LNCaP clone FGC (cell line): ENCODE data around the gene PDLIM7.
"Not testable (repeated sequence)": the region's sequence is repeated elsewhere in the genome, so short reads cannot be mapped to it uniquely, and the experiment has no call there.

Source experiments
- DNase-seq: peaks from one replicate; pipeline ENCODE4 v3.0.0-alpha.2; 2011; ENCODE audit warnings: low read depth
- H3K4me3 ChIP-seq: 2 replicates; pipeline ENCODE4 v1.5.1; 2011; ENCODE audit warnings: mild to moderate bottlenecking, low read depth, low read length, control low read depth
- CTCF ChIP-seq: IDR thresholded peaks from 2 replicates; pipeline ENCODE4 v1.5.1; 2012; ENCODE audit warnings: mild to moderate bottlenecking; ENCODE audit not compliant: control insufficient read depth, insufficient read depth; ENCODE audit errors: extremely low read depth

Gene PDLIM7

GRCh38 chr5:177489119-177489716, 8.2 kb downstream of the PDLIM7 start:
- no peak for TF ChIP-seq CTCF
- no peak overlapping the region for H3K4me3 ChIP-seq
- DNase-seq: no peak

GRCh38 chr5:177487975-177488374, 9.4 kb downstream of the PDLIM7 start:
- H3K4me3 ChIP-seq: no peak overlapping the region
- no peak for DNase-seq
- TF ChIP-seq CTCF: no peak

- no peak for TF ChIP-seq CTCF
- H3K4me3 ChIP-seq: no peak overlapping the region
- no peak for DNase-seq
These were observed 10.3 kb downstream of the PDLIM7 start for GRCh38 chr5:177487144-177487543.

- no peak for TF ChIP-seq CTCF
- no peak overlapping the region for H3K4me3 ChIP-seq
- no peak for DNase-seq
These were observed 11.1 kb downstream of the PDLIM7 start for GRCh38 chr5:177486256-177486655.

GRCh38 chr5:177485753-177486152, 11.7 kb downstream of the PDLIM7 start:
- not testable (repeated sequence) for DNase-seq, H3K4me3 ChIP-seq

- no peak for DNase-seq
- no peak overlapping the region for H3K4me3 ChIP-seq
- TF ChIP-seq CTCF: no peak
These were observed 12.4 kb downstream of the PDLIM7 start for GRCh38 chr5:177484902-177485549.

- DNase-seq: no peak
- no peak for TF ChIP-seq CTCF
- no peak overlapping the region for H3K4me3 ChIP-seq
These were observed 13.2 kb downstream of the PDLIM7 start for GRCh38 chr5:177483994-177484901.
